ENCODE data around the gene LGALS13.
A peak's percentile ranks its signal among the peaks of the same experiment; 100 is the strongest.

LGALS13 gene

GRCh38 chr19:39602224-39602623 is at the start of gene LGALS13:
TSS of gene LGALS13 (plus strand) at chr19:39602524. CDS start at chr19:39602569, 45 bp downstream.
- H4K20me1 ChIP-seq: no peaks in the 10 kb centered on the region
- TF ChIP-seq Cebpa-rat (IDR thresholded peaks at IDR 0.05): no peak
- H3K4me3 ChIP-seq: no peak within 1 kb of the TSS
- peaks cover 0 to 8% (median 0%) of the 10 kb centered on the region in 11 experiments; a peak in 2 of 22 replicates for H3K9me3 ChIP-seq (replicated peaks in 1 of 11)
- peaks cover 0 to 4% (median 2%) of the 10 kb centered on the region in 10 experiments; a peak in 6 of 20 replicates for H3K4me1 ChIP-seq
- H3K4me2 ChIP-seq: no peak within 1 kb of the TSS
- no peaks in the 10 kb centered on the region for H3K36me3 ChIP-seq
- H3K9ac ChIP-seq: no peak within 1 kb of the TSS
- no peaks in the 10 kb centered on the region for H3K27me3 ChIP-seq
- no peak within 1 kb of the TSS for H3K27ac ChIP-seq

- H3K4me1 ChIP-seq: peaks cover 27 to 46% (median 33%) of the 10 kb centered on the region in 10 experiments
- H3K36me3 ChIP-seq: no peaks in the 10 kb centered on the region
- H3K9ac ChIP-seq: no peak overlapping the region
- TF ChIP-seq Cebpa-rat (IDR thresholded peaks at IDR 0.05): no peak
- H3K9me3 ChIP-seq (replicated peaks in 1 of 11): no peaks in the 10 kb centered on the region
- H4K20me1 ChIP-seq: 0 out of 22 replicates have a peak, but pooled peaks cover 0 to 4% (median 0%) of the 10 kb centered on the region in 11 experiments
- no peaks in the 10 kb centered on the region for H3K27me3 ChIP-seq
- no peak overlapping the region for H3K4me3 ChIP-seq
- H3K4me2 ChIP-seq: peak overlapping the region; percentile 62 to 90 (median 84)
- peak overlapping the region in 5 of 11 experiments; percentile 0 to 68 (median 3); a peak in 3 of 22 replicates for H3K27ac ChIP-seq
Measured at GRCh38 chr19:39553082-39553652, 49.2 kb upstream of the LGALS13 start.

GRCh38 chr19:39554701-39555311 is 47.5 kb upstream of the LGALS13 start:
- TF ChIP-seq Cebpa-rat (IDR thresholded peaks at IDR 0.05): no peak
- Histone ChIP-seq H3K9ac (no peak overlapping the region), H3K36me3 (no peaks in the 10 kb centered on the region)

GRCh38 chr19:39555883-39556282 is 46.4 kb upstream of the LGALS13 start:
- Histone ChIP-seq H3K36me3 (no peaks in the 10 kb centered on the region), H3K4me2 (peak overlapping the region in 1 of 11 experiments; percentile 3; a peak in 1 of 22 replicates), H3K9ac (no peak overlapping the region), H3K27ac (no peak overlapping the region), H3K4me1 (peaks cover 27 to 52% (median 37%) of the 10 kb centered on the region in 10 experiments), H3K4me3 (no peak overlapping the region), H4K20me1 (0 out of 22 replicates have a peak, but pooled peaks cover 0 to 4% (median 0%) of the 10 kb centered on the region in 11 experiments), H3K27me3 (no peaks in the 10 kb centered on the region), H3K9me3 (replicated peaks in 1 of 11) (no peaks in the 10 kb centered on the region)
- TF ChIP-seq Cebpa-rat (IDR thresholded peaks at IDR 0.05): no peak

More at GRCh38 chr19:39554701-39555311, 47.5 kb upstream of the LGALS13 start:
- Histone ChIP-seq H3K27me3 (no peaks in the 10 kb centered on the region), H3K4me3 (no peak overlapping the region), H3K4me1 (peaks cover 27 to 52% (median 37%) of the 10 kb centered on the region in 10 experiments), H3K27ac (no peak overlapping the region), H3K4me2 (no peak overlapping the region), H3K9me3 (replicated peaks in 1 of 11) (no peaks in the 10 kb centered on the region), H4K20me1 (0 out of 22 replicates have a peak, but pooled peaks cover 0 to 4% (median 0%) of the 10 kb centered on the region in 11 experiments)

GRCh38 chr19:39557811-39558623 is 44.3 kb upstream of the LGALS13 start:
- no peaks in the 10 kb centered on the region for H4K20me1 ChIP-seq
- H3K27ac ChIP-seq: no peak overlapping the region
- H3K4me1 ChIP-seq: peaks cover 9 to 36% (median 20%) of the 10 kb centered on the region in 10 experiments
- H3K4me3 ChIP-seq: no peak overlapping the region
- H3K4me2 ChIP-seq: peak overlapping the region in 7 of 11 experiments; percentile 3 to 41 (median 29); a peak in 10 of 22 replicates
- no peaks in the 10 kb centered on the region for H3K9me3 ChIP-seq (replicated peaks in 1 of 11)
- no peaks in the 10 kb centered on the region for H3K27me3 ChIP-seq
- H3K9ac ChIP-seq: no peak overlapping the region
- no peaks in the 10 kb centered on the region for H3K36me3 ChIP-seq
- TF ChIP-seq Cebpa-rat (IDR thresholded peaks at IDR 0.05): no peak

GRCh38 chr19:39558624-39559117 is 43.7 kb upstream of the LGALS13 start:
- Histone ChIP-seq H3K4me2 (peak overlapping the region in 3 of 11 experiments; percentile 10 to 40 (median 29); a peak in 2 of 22 replicates), H3K9ac (no peak overlapping the region)

GRCh38 chr19:39563408-39563807 is 38.9 kb upstream of the LGALS13 start:
- Histone ChIP-seq H3K27me3 (no peaks in the 10 kb centered on the region), H3K4me2 (no peak overlapping the region), H3K4me1 (peaks cover 0 to 10% (median under 1%) of the 10 kb centered on the region in 10 experiments; a peak in 4 of 20 replicates), H3K9ac (no peak overlapping the region), H3K9me3 (replicated peaks in 1 of 11) (no peaks in the 10 kb centered on the region), H3K27ac (no peak overlapping the region), H3K4me3 (no peak overlapping the region), H4K20me1 (no peaks in the 10 kb centered on the region), H3K36me3 (no peaks in the 10 kb centered on the region)
- no peak for TF ChIP-seq Cebpa-rat (IDR thresholded peaks at IDR 0.05)

More at GRCh38 chr19:39558624-39559117, 43.7 kb upstream of the LGALS13 start:
- H4K20me1 ChIP-seq: no peaks in the 10 kb centered on the region
- no peaks in the 10 kb centered on the region for H3K9me3 ChIP-seq (replicated peaks in 1 of 11)
- H3K4me1 ChIP-seq: peaks cover 3 to 30% (median 13%) of the 10 kb centered on the region in 10 experiments; a peak in 17 of 20 replicates
- no peak overlapping the region for H3K27ac ChIP-seq
- no peak overlapping the region for H3K4me3 ChIP-seq
- H3K36me3 ChIP-seq: no peaks in the 10 kb centered on the region
- no peak for TF ChIP-seq Cebpa-rat (IDR thresholded peaks at IDR 0.05)
- no peaks in the 10 kb centered on the region for H3K27me3 ChIP-seq

- Histone ChIP-seq H3K4me2 (no peak overlapping the region), H3K27me3 (no peaks in the 10 kb centered on the region), H3K9ac (no peak overlapping the region), H3K9me3 (replicated peaks in 1 of 11) (no peaks in the 10 kb centered on the region), H3K27ac (no peak overlapping the region), H3K4me3 (no peak overlapping the region), H3K4me1 (no peaks in the 10 kb centered on the region), H3K36me3 (no peaks in the 10 kb centered on the region), H4K20me1 (no peaks in the 10 kb centered on the region)
- TF ChIP-seq Cebpa-rat (IDR thresholded peaks at IDR 0.05): no peak
Measured at GRCh38 chr19:39566064-39566463, 36.3 kb upstream of the LGALS13 start.

- Histone ChIP-seq H3K9me3 (replicated peaks in 1 of 11) (peaks cover 0 to 14% (median 0%) of the 10 kb centered on the region in 11 experiments; a peak in 5 of 22 replicates), H3K27me3 (no peaks in the 10 kb centered on the region), H3K4me2 (no peak overlapping the region), H3K36me3 (no peaks in the 10 kb centered on the region), H3K4me3 (no peak overlapping the region), H3K4me1 (no peaks in the 10 kb centered on the region), H3K9ac (no peak overlapping the region), H3K27ac (no peak overlapping the region), H4K20me1 (no peaks in the 10 kb centered on the region)
- no peak for TF ChIP-seq Cebpa-rat (IDR thresholded peaks at IDR 0.05)
Measured at GRCh38 chr19:39568604-39569003, 33.7 kb upstream of the LGALS13 start.

All from BLaER1 treated with 17β-estradiol and CSF1 and Interleukin-3, amounts not matched to agents 10 nM and 100 nM (cell line).